ENCODE results near the gene PELI2.
"Not testable (repeated sequence)": the region's sequence is repeated elsewhere in the genome, so short reads cannot be mapped to it uniquely, and the experiment has no call there.

The PELI2 gene

DNA sequence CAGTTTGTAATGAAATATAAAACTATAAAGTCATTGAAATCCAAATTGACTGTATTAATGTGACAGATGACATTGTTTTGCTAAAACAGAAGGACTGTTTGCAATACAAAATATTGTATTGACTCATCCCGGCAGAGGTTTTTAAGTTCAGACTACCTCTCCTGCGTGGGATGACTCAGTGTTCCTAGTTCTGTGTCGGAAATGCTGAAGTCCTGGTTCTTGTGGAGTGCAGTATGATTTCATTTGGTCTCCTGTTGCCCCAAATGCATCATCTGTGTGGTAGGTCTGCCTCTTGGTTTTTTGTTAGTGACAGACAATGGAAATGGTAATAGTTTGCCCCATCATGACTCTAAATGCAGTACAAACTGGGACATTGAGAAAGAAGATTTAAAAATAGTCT lies 27.8 kb downstream of the PELI2 start:
- Mint-ChIP-seq H3K9me3 (ENCODE audit: low read depth) (no peaks in the 10 kb centered on the region), H3K4me1 (ENCODE audit: low read depth) (peaks cover 22% of the 10 kb centered on the region), H3K27me3 (peaks cover 2% of the 10 kb centered on the region), H3K36me3 (peaks cover 4% of the 10 kb centered on the region), H3K27ac (no peak overlapping the region), H3K4me3 (no peak overlapping the region)

DNA sequence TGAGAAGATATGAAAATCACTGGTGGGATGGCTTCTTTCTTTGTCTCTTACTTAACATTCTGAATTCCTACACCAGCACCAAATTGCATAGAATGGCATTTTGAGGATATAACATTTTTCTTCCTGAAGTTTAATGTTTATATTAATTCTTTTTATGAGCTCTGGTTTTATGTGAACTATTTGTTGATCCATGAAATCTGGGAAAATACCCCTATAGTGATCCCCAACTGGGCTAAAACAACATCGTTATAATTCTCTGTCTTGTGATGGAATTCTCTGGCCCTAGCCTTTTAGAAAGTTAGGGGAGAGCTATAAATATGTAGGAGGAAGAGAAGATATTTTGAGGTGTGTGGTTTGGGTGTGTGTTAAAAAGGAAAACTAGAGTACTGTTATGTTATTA lies 29.2 kb downstream of the PELI2 start:
- H3K4me3 Mint-ChIP-seq, result no peak overlapping the region
- H3K4me1 Mint-ChIP-seq (ENCODE audit: low read depth), result peaks cover 26% of the 10 kb centered on the region
- peaks cover 2% of the 10 kb centered on the region for H3K27me3 Mint-ChIP-seq
- peaks cover 4% of the 10 kb centered on the region for H3K36me3 Mint-ChIP-seq
- no peak overlapping the region for H3K27ac Mint-ChIP-seq
- no peaks in the 10 kb centered on the region for H3K9me3 Mint-ChIP-seq (ENCODE audit: low read depth)

DNA sequence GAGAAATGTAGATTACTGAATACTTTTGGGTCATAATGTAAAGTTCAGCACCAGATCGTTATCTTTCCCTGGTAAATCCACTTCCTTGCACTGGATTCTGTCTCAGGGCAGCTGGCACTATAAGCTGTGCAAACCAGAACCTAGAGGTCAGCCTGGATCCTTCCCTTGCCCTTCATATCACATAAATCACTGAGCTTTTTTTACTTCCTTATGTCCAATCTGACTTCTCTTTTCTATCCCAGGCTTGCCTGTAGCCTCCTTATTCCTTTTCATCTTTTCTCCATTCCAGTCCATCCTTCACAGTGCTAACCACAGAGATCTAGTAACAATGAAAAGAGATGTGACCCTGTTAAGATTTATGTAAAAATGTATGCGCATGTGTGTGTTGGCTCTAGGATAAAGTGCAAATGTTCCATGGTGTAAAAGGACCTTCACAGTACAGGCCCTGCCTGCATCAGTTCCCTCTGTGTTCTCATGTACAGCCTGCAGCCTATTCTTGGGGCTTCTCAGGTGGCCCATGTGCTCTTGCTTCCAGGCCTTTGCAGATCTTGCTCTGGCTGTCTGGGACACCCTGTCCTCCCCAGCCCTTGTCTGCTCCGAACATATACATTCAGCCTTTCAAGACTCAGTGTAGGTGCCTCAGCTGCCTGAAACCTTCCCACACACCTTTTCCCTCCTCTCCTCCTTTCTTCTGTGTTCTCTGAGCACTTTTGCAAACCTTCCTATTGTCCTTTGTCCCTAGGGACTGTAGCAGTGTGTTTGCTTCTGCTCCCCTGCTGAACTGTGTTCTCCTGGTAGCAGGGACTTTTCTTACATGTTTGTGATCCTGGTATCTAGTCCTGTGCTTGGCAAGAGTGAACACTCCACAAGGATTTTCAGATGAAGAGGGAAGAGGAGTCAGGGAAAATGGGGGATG lies 30.0 kb downstream of the PELI2 start:
- Mint-ChIP-seq H3K27ac (no peak overlapping the region), H3K9me3 (ENCODE audit: low read depth) (no peaks in the 10 kb centered on the region), H3K27me3 (peaks cover 2% of the 10 kb centered on the region), H3K4me1 (ENCODE audit: low read depth) (peaks cover 24% of the 10 kb centered on the region), H3K36me3 (peaks cover 4% of the 10 kb centered on the region), H3K4me3 (peak overlapping the region; percentile 34)

DNA sequence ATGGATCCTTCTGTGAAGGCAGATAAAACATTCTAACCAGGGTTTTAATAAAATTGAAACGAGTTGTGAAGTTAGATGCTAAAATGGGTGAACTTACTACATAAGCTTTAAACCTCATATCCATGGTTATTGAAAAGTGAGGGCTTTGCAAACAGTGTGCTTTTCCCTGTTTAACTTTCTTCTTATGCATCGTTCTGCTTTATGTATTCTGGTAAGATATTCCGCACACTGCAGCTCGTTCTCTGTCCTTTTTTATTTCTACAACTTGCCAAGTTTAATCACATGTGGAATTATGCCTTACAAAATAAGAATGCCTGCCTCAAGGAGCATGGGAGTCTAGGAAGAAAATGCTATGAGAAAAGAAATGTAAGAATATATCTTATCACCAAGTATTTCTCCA lies 30.9 kb downstream of the PELI2 start:
- peaks cover 4% of the 10 kb centered on the region for H3K36me3 Mint-ChIP-seq
- no peak overlapping the region for H3K27ac Mint-ChIP-seq
- no peak overlapping the region for H3K4me3 Mint-ChIP-seq
- peaks cover 2% of the 10 kb centered on the region for H3K27me3 Mint-ChIP-seq
- H3K4me1 Mint-ChIP-seq (ENCODE audit: low read depth), result peaks cover 26% of the 10 kb centered on the region
- H3K9me3 Mint-ChIP-seq (ENCODE audit: low read depth), result no peaks in the 10 kb centered on the region

DNA sequence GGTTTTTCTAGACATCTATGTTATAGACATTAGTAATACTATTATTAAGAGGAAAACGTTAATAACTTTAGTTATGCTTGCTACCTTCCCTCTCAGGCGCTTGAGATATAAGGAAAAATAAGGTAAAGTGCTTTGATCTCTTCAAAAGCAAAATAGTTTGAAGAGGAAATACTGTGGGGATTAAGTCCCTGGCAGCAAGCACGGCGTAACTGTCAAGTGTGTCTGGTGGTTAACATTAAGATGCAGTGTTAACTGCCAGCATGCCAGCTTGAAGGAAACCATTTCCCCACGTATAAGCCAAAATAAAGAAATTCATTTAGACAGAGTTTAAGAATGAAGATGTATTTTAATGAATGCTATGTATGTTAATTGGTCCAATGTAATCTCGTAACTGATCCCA lies 31.8 kb downstream of the PELI2 start:
- H3K4me1 Mint-ChIP-seq (ENCODE audit: low read depth), result peaks cover 28% of the 10 kb centered on the region
- H3K9me3 Mint-ChIP-seq (ENCODE audit: low read depth), result peaks cover 3% of the 10 kb centered on the region
- no peak overlapping the region for H3K4me3 Mint-ChIP-seq
- H3K27me3 Mint-ChIP-seq, result peaks cover 2% of the 10 kb centered on the region
- H3K36me3 Mint-ChIP-seq, result peaks cover 6% of the 10 kb centered on the region
- H3K27ac Mint-ChIP-seq, result no peak overlapping the region

DNA sequence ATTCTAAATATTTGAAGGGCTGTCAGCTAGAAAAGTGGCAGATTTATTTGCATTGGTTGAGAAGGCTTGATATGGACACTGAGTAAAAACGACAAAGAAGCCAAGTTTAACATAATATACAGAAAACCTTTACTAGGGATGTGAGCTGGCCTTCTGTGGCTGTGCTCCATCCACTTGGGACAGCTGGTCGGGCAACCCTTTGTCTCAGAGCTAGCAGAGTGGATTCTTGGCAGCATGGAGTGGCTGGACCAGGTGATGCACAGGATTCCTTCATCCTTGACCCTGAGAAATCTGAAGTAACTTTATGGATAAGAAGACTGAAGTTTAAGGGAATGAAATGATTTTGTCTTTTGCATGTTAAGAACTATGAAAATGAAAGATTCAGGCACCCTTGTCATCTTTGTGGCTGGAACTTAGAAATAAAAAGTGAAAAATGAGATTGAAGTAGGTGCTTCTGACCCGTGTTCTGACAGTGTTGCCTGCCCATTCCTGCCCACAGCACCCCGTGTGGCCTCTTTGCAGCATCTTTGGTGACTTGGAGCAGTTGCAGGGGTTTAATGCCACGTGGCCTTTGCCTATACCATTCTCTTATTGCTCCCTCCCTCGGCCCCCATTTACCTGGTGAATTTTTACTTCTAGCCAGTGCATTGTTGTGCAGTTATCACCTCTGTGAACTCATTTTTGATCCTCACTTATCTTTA lies 32.6 kb downstream of the PELI2 start:
- peaks cover 3% of the 10 kb centered on the region for H3K9me3 Mint-ChIP-seq (ENCODE audit: low read depth)
- no peak overlapping the region for H3K27ac Mint-ChIP-seq
- H3K4me3 Mint-ChIP-seq, result no peak overlapping the region
- H3K36me3 Mint-ChIP-seq, result peaks cover 7% of the 10 kb centered on the region
- peaks cover 2% of the 10 kb centered on the region for H3K27me3 Mint-ChIP-seq
- peaks cover 28% of the 10 kb centered on the region for H3K4me1 Mint-ChIP-seq (ENCODE audit: low read depth)

DNA sequence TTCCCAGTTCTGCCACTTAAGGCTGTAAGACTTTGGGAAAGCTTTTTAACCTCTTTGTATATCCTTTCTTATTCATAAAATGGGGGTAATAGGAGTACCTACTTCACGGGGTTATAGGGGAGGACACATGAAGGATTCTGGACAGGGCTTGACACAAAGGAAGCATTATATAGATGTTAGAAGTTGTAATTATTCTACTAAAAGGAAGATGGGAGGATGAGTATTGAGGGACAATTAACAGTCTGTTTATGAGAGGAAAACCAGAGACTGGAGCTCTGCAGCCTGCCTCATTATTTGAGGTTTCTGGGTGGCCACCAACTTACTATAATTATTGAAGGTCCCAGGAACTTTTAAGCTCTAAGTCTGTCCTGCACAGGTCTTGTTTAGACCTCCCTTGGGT lies 34.0 kb downstream of the PELI2 start:
- Mint-ChIP-seq H3K9me3 (ENCODE audit: low read depth) (peaks cover 3% of the 10 kb centered on the region), H3K36me3 (peaks cover 5% of the 10 kb centered on the region), H3K27ac (no peak overlapping the region), H3K4me3 (no peak overlapping the region), H3K4me1 (ENCODE audit: low read depth) (peaks cover 25% of the 10 kb centered on the region), H3K27me3 (peaks cover under 1% of the 10 kb centered on the region)

DNA sequence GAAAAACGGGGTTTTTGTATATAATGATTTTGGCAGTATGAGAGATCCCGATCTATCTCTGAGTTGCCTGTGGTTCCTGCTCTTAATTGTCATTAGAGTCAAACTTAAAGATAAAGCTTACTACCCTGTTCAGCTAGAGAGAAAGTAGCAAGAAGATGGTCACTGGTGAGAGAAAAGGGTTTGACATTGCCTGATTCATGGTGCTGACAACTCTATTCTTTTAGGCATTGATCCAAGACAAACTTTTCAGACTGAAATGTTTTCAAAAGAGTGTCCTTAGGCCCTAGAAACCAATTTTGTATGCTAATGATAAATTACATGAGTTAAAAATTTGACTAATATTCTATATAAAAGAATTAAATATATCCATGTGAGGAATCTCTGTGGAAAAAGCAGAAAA lies 35.1 kb downstream of the PELI2 start:
- peaks cover 3% of the 10 kb centered on the region for H3K9me3 Mint-ChIP-seq (ENCODE audit: low read depth)
- H3K27me3 Mint-ChIP-seq, result no peaks in the 10 kb centered on the region
- peaks cover 18% of the 10 kb centered on the region for H3K4me1 Mint-ChIP-seq (ENCODE audit: low read depth)
- peaks cover 5% of the 10 kb centered on the region for H3K36me3 Mint-ChIP-seq
- no peak overlapping the region for H3K4me3 Mint-ChIP-seq
- no peak overlapping the region for H3K27ac Mint-ChIP-seq

DNA sequence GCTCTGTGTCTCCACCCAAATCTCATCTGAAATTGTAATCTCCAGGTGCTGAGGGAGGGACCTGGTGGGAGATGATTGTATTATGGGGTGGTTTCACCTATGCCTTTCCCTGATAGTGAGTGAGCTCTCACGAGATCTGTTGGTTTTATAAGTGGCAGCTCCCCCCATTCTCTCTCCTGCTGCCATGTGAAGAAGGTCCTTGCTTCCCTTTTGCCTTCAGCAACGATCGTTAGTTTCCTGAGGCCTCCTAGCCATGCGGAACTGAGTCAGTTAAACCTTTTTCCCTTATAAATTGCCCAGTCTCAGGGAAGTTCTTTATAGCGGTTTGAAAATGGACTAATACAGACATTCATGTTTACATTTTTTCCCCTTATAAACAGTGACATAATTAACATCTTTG lies 36.1 kb downstream of the PELI2 start:
- no peak overlapping the region for H3K27ac Mint-ChIP-seq
- H3K9me3 Mint-ChIP-seq (ENCODE audit: low read depth), result peaks cover 3% of the 10 kb centered on the region
- no peaks in the 10 kb centered on the region for H3K27me3 Mint-ChIP-seq
- peaks cover 13% of the 10 kb centered on the region for H3K4me1 Mint-ChIP-seq (ENCODE audit: low read depth)
- peaks cover 4% of the 10 kb centered on the region for H3K36me3 Mint-ChIP-seq
- H3K4me3 Mint-ChIP-seq, result no peak overlapping the region

DNA sequence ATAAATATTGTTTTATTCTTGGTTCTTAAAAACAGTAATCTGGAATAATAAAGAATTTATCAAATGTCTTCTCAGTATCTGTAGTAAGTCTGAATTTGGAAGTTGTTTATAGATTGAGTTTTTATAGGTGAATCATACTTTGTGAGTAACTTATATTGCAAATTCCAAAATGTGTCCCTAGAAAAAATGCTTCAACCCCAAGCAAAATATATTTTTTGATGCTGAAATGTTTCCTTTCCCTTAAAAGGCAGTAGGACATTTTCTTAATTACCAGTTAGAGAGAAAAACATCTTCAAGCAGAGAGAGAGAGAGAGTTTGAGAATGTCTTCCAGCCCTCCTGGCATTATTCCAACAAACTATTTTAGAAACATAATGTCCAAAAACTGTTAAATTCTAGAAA lies 37.9 kb downstream of the PELI2 start:
- Mint-ChIP-seq H3K4me3 (no peak overlapping the region), H3K36me3 (peaks cover 4% of the 10 kb centered on the region), H3K9me3 (ENCODE audit: low read depth) (peaks cover 3% of the 10 kb centered on the region), H3K27ac (no peak overlapping the region), H3K27me3 (no peaks in the 10 kb centered on the region), H3K4me1 (ENCODE audit: low read depth) (peaks cover 10% of the 10 kb centered on the region)

DNA sequence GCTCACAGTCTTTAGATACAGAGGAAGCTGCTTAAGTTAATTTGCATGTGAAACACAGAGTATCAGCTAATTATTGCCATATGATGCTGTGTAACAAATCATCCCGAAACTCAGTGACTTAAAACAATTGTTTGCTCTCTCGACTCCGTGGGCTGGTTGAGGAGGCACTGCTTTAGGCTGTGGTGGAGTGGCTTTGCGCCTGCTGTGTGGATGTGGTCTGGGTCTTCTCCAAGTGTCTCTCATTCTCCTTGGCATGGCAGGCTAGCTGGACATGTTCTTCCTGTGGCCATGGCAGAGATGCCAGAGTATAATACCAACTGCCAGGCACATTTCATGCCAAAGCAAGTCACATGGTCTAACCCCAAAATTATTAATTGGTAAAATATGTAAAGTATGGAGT lies 40.9 kb downstream of the PELI2 start:
- H3K9me3 Mint-ChIP-seq (ENCODE audit: low read depth), result peaks cover 14% of the 10 kb centered on the region
- H3K4me1 Mint-ChIP-seq (ENCODE audit: low read depth), result peaks cover 8% of the 10 kb centered on the region
- no peak overlapping the region for H3K4me3 Mint-ChIP-seq
- no peaks in the 10 kb centered on the region for H3K27me3 Mint-ChIP-seq
- peaks cover 13% of the 10 kb centered on the region for H3K36me3 Mint-ChIP-seq
- H3K27ac Mint-ChIP-seq, result no peak overlapping the region

DNA sequence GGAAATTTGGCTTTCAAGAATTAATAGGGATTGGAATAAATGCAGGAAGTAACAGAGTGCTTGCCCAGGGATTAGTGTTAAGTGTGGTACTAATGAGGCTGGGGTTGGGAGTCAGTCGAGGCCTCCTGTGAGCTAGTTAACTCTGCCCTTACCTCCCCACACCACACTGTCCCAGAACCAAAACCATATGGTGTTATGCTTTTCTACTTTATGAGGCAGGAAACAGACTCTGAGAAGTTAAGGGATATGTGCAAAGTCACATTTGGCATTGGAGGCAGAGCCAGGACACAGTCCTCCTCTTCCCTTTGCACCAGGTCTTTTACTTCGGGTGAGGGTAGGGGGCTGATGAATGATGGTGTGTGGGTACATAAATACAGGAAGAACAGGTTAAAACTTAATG lies 41.9 kb downstream of the PELI2 start:
- no peak overlapping the region for H3K27ac Mint-ChIP-seq
- no peak overlapping the region for H3K4me3 Mint-ChIP-seq
- H3K4me1 Mint-ChIP-seq (ENCODE audit: low read depth), result peaks cover 6% of the 10 kb centered on the region
- H3K36me3 Mint-ChIP-seq, result peaks cover 16% of the 10 kb centered on the region
- peaks cover 17% of the 10 kb centered on the region for H3K9me3 Mint-ChIP-seq (ENCODE audit: low read depth)
- no peaks in the 10 kb centered on the region for H3K27me3 Mint-ChIP-seq

DNA sequence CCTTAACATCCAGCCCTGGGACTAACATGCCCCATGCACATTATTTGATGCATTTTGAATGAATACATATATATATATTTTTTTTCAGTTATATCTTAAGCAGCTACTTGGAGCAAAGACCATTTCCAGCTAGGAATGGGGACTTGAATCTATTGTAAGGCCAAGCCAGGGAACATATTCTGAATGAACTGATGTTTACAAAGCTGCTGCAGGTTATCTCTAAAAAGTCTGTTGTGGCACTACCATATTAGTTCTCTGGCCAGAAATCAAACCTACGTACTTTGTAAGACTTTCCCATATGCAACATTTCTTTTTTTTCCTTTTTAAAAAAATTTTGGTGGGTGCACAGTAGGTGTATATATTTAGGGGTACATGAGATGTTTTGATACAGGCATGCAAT lies 43.4 kb downstream of the PELI2 start:
- H3K4me3 Mint-ChIP-seq, result no peak overlapping the region
- H3K36me3 Mint-ChIP-seq, result peaks cover 25% of the 10 kb centered on the region
- peaks cover 26% of the 10 kb centered on the region for H3K9me3 Mint-ChIP-seq (ENCODE audit: low read depth)
- H3K27me3 Mint-ChIP-seq, result no peaks in the 10 kb centered on the region
- H3K27ac Mint-ChIP-seq, result no peak overlapping the region
- peaks cover 6% of the 10 kb centered on the region for H3K4me1 Mint-ChIP-seq (ENCODE audit: low read depth)

DNA sequence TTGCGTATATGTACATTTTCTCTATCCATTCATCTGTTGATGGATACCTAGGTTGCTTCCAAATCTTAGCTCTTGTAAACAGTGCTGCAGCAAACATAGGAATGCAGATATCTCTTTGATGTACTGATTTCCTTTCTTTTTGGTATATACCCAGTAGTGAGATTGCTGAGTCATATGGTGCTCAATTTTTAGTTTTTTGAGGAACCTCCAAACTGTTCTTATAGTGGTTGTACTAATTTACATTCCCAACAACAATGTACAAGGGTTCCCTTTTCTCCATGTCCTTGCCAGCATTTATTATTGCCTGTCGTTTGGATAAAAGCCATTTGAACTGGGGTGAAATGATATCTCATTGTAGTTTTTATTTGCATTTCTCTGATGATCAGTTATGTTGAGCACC lies 44.3 kb downstream of the PELI2 start:
- peaks cover 30% of the 10 kb centered on the region for H3K9me3 Mint-ChIP-seq (ENCODE audit: low read depth)
- no peaks in the 10 kb centered on the region for H3K27me3 Mint-ChIP-seq
- peaks cover 30% of the 10 kb centered on the region for H3K36me3 Mint-ChIP-seq
- H3K4me1 Mint-ChIP-seq (ENCODE audit: low read depth), result peaks cover 6% of the 10 kb centered on the region
- no peak overlapping the region for H3K4me3 Mint-ChIP-seq
- H3K27ac Mint-ChIP-seq, result no peak overlapping the region

DNA sequence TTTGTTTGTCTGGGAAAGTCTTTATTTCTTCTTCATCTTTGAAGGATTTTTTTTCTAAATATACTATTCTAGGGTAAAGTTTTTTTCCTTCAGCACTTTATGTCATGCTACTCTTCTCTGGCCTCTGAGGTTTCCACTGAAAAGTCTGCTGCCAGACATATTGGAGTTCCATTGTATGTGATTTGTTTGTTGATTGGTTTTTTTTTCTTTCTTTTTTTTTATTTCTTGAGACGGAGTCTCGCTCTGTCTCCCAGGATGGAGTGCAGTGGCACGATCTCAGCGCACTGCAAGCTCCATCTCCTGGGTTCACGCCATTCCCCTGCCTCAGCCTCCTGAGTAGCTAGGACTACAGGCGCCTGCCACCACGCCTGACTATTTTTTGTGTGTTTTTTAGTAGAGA lies 48.4 kb downstream of the PELI2 start:
- not testable (repeated sequence) for H3K27me3 Mint-ChIP-seq, H3K27ac Mint-ChIP-seq, H3K4me3 Mint-ChIP-seq
- Mint-ChIP-seq H3K36me3 (peaks cover 30% of the 10 kb centered on the region), H3K4me1 (ENCODE audit: low read depth) (peaks cover 14% of the 10 kb centered on the region), H3K9me3 (ENCODE audit: low read depth) (peaks cover 31% of the 10 kb centered on the region)
